Spleen (tissue), 11 donors: ENCODE results near the gene EIF3K. TPM values are rescaled to one million over a fixed set of nuclear protein-coding genes. Genes with fewer than 3 reads are reported as not detected.

Experiments used
- DNase-seq: peaks from one replicate; pipeline ENCODE4 v3.0.0-alpha.2; 2020
- H3K27ac ChIP-seq, 8 donors: fragments of 200-600 bp; sonication (generic) in 7 of 8; 1 replicate in 4 of 8; 2 replicates in 4 of 8; pipeline versions ENCODE4 v1.5.0 to v1.8.0; 2016 to 2021; ENCODE audit warnings: inconsistent platforms in 4 of 8, mild to moderate bottlenecking in 4 of 8, moderate library complexity in 1 of 8
- H3K27me3 ChIP-seq, 7 donors: fragments of 200-600 bp; sonication (generic) in 6 of 7; replicated peaks in 1 of 7; 1 replicate in 4 of 7; 2 replicates in 3 of 7; pipeline versions ENCODE4 v1.5.0 to v1.8.0; 2016 to 2021; ENCODE audit warnings: inconsistent platforms in 3 of 7, mild to moderate bottlenecking in 1 of 7
- H3K36me3 ChIP-seq, 6 donors: fragments of 200-600 bp; sonication (generic) in 5 of 6; 1 replicate in 4 of 6; 2 replicates in 2 of 6; pipeline versions ENCODE4 v1.5.0 to v1.8.0; 2016 to 2021; ENCODE audit warnings: inconsistent platforms in 2 of 6
- H3K4me1 ChIP-seq, 6 donors: fragments of 200-600 bp; sonication (generic) in 5 of 6; 1 replicate in 3 of 6; 2 replicates in 3 of 6; pipeline versions ENCODE4 v1.5.0 to v1.8.0; 2016 to 2021; ENCODE audit warnings: inconsistent platforms in 3 of 6
- H3K4me3 ChIP-seq, 8 donors: fragments of 200-600 bp; sonication (generic) in 7 of 8; 1 replicate in 4 of 8; 2 replicates in 4 of 8; pipeline versions ENCODE4 v1.5.0 to v1.8.0; 2016 to 2021; ENCODE audit warnings: inconsistent platforms in 4 of 8, mild to moderate bottlenecking in 4 of 8, moderate library complexity in 2 of 8
- H3K9me3 ChIP-seq, 8 donors: fragments of 200-600 bp; sonication (generic) in 7 of 8; 1 replicate in 4 of 8; 2 replicates in 4 of 8; pipeline versions ENCODE4 v1.5.0 to v1.8.0; 2016 to 2021; ENCODE audit warnings: inconsistent platforms in 4 of 8
- CTCF ChIP-seq, 11 experiments: fragments of 200-600 bp in 7 of 11; fragments of 450-650 bp in 4 of 11; sonication (generic) in 4 of 11; IDR thresholded peaks in 8 of 11; conservative IDR thresholded peaks in 3 of 11; 1 replicate in 7 of 11; 2 replicates in 4 of 11; pipeline versions ENCODE4 v1.4.0 to v1.8.0; 2016 to 2021; ENCODE audit warnings: antibody characterized with exemption in 11 of 11, inconsistent platforms in 4 of 11, mild to moderate bottlenecking in 1 of 11
- POLR2A ChIP-seq, 3 donors: fragments of 450-650 bp; IDR thresholded peaks; one replicate each; pipeline ENCODE4 v1.5.1; 2017; ENCODE audit warnings: antibody characterized with exemption in 3 of 3, mild to moderate bottlenecking in 1 of 3
- POLR2AphosphoS5 ChIP-seq, 3 donors: sonication (generic); formaldehyde crosslinking; IDR thresholded peaks; one replicate each; pipeline ENCODE4 v1.5.1; 2017; ENCODE audit warnings: antibody characterized with exemption in 3 of 3
- WGBS, 5 donors: extraction: QIAGEN DNeasy Blood & Tissue Kit in 3 of 5; methylation state at CpG; one replicate each; pipeline versions ENCODE4 v1.1.5 to v1.1.7; 2013 to 2018; 5-methylcytosine and 5-hydroxymethylcytosine counted together
- intact Hi-C: fragments of 100-400 bp; cut with DNase I; formaldehyde crosslinking; loops from one replicate; pipeline ENCODE4 v1.15.0; 2023; ENCODE audit warnings: low total_unique reads
- polyA plus RNA-seq, 3 donors: library from polyadenylated mRNA; stranded (reverse); fragments of 200-250 nt; gene quantifications; one replicate each; pipeline ENCODE4 v1.2.1, GENCODE V29; 2013
- total RNA-seq, 7 donors: library from RNA; depleted of rRNA in 3 of 7; stranded (reverse); fragments of >200 nt in 3 of 7; fragmentation: NEBNext Ultra II Directional in 4 of 7; extraction: Animal tissue kit (Norgen Biotek cat#: 25700) in 4 of 7; gene quantifications; one replicate each; pipeline versions ENCODE4 v1.1.0 to v1.2.1, GENCODE V29; 2016 to 2021
- donor health status: healthy with polysubstance abuse.
- donor health status: DM: no; HTN: no; CAD: no; lungs with moderate emphysema.
- donor health status: DM: no; HTN: no; CAD: no.
- donor health status: Bipolar disorder and iron deficiency.
- donor health status: healthy.
- donor health status: DM: no; HTN: no; CAD: no.
- donor health status: DM: yes; HTN: yes; CAD: no.

Gene EIF3K
- total and polyA plus RNA-seq, 10 donors: 232 to 538 (median 302) TPM

GRCh38 chr19:38674388-38675171 lies 55.6 kb downstream of the EIF3K start:
- WGBS, 5 donors: 62 to 78% (median 70%) methylated on average over 16 of the region's 16 CpGs
- DNase-seq: no peak
- intact Hi-C loops: no loop called here
- H3K9me3 ChIP-seq: no peaks in the 10 kb centered on the region
- H3K27me3 ChIP-seq: no peaks in the 10 kb centered on the region
- H3K36me3 ChIP-seq: peaks cover 0 to 35% (median 0%) of the 10 kb centered on the region in 6 donors
- H3K4me3 ChIP-seq: no peak overlapping the region
- peak overlapping the region; percentile 48 to 91 (median 66) for H3K27ac ChIP-seq
- H3K4me1 ChIP-seq: peaks cover 54 to 96% (median 87%) of the 10 kb centered on the region in 6 donors
- TF ChIP-seq POLR2AphosphoS5 (IDR thresholded peaks at IDR 0.05) (peak in 1 of 3 donors; percentile 17), POLR2A (IDR thresholded peaks at IDR 0.05) (no peak)

GRCh38 chr19:38675611-38676010 lies 56.6 kb downstream of the EIF3K start:
- no peak overlapping the region for H3K4me3 ChIP-seq
- DNase-seq: no peak
- TF ChIP-seq POLR2AphosphoS5 (IDR thresholded peaks at IDR 0.05): peak; percentile 33 to 42 (median 36)
- TF ChIP-seq POLR2A (IDR thresholded peaks at IDR 0.05): no peak
- peak in 5 of 11 experiments; percentile 12 to 42 (median 26) for TF ChIP-seq CTCF (IDR thresholded peaks at IDR 0.05 in 8 of 11, conservative IDR thresholded peaks at IDR 0.05 in 3 of 11)
- no peaks in the 10 kb centered on the region for H3K9me3 ChIP-seq
- peak overlapping the region; percentile 48 to 91 (median 66) for H3K27ac ChIP-seq
- intact Hi-C loops: no loop called here
- 59 to 78% (median 69%) methylated on average over 1 to 5 of the region's 5 CpGs for WGBS, 5 donors
- H3K4me1 ChIP-seq: peaks cover 53 to 96% (median 86%) of the 10 kb centered on the region in 6 donors
- H3K36me3 ChIP-seq: peaks cover 0 to 38% (median 0%) of the 10 kb centered on the region in 6 donors
- H3K27me3 ChIP-seq: no peaks in the 10 kb centered on the region

GRCh38 chr19:38676023-38676877 lies 57.3 kb downstream of the EIF3K start:
- Histone ChIP-seq H3K4me3 (peak overlapping the region in 1 of 8 donors; percentile 13), H3K4me1 (peaks cover 56 to 96% (median 86%) of the 10 kb centered on the region in 6 donors)

More at GRCh38 chr19:38676023-38676877, 57.3 kb downstream of the EIF3K start:
- no peak for TF ChIP-seq POLR2A (IDR thresholded peaks at IDR 0.05)
- peak in 1 of 11 experiments; percentile 3 for TF ChIP-seq CTCF (IDR thresholded peaks at IDR 0.05 in 8 of 11, conservative IDR thresholded peaks at IDR 0.05 in 3 of 11)
- TF ChIP-seq POLR2AphosphoS5 (IDR thresholded peaks at IDR 0.05): peak; percentile 6 to 51 (median 51)
- Histone ChIP-seq H3K27ac (peak overlapping the region; percentile 52 to 91 (median 68)), H3K36me3 (peaks cover 0 to 40% (median 0%) of the 10 kb centered on the region in 6 donors), H3K27me3 (no peaks in the 10 kb centered on the region), H3K9me3 (no peaks in the 10 kb centered on the region)
- WGBS, 5 donors: 40 to 48% (median 46%) methylated on average over 11 to 13 of the region's 13 CpGs
- intact Hi-C loops: no loop called here
- peak; percentile 80 for DNase-seq
